SK-N-MC (cell line): Measurements from ENCODE around the gene RPL22.

Source experiments
- EZH2 ChIP-seq: fragments of 200-600 bp; sonication (generic); IDR thresholded peaks from one replicate; pipeline ENCODE4 v1.6.1; 2017; ENCODE audit warnings: antibody characterized with exemption
- POLR2AphosphoS5 ChIP-seq: IDR thresholded peaks from 2 replicates; pipeline ENCODE4 v1.6.1; 2012; ENCODE audit warnings: mild to moderate bottlenecking, low read depth, low read length, borderline replicate concordance

GRCh38 chr1:6248161-6248776 lies 48.9 kb upstream of the RPL22 start:
- TF ChIP-seq EZH2 (no peak), POLR2AphosphoS5 (no peak)
